CD4-positive, alpha-beta T cell treated with Interleukin-15 for 4 hours (primary cell): Measurements from ENCODE around the gene AEN.
A peak's percentile ranks its signal among the peaks of the same experiment; 100 is the strongest.

Source experiments
- DNase-seq: peaks from one replicate; pipeline ENCODE4 v3.0.0-alpha.2; 2020; ENCODE audit warnings: low spot score

AEN gene

DNA sequence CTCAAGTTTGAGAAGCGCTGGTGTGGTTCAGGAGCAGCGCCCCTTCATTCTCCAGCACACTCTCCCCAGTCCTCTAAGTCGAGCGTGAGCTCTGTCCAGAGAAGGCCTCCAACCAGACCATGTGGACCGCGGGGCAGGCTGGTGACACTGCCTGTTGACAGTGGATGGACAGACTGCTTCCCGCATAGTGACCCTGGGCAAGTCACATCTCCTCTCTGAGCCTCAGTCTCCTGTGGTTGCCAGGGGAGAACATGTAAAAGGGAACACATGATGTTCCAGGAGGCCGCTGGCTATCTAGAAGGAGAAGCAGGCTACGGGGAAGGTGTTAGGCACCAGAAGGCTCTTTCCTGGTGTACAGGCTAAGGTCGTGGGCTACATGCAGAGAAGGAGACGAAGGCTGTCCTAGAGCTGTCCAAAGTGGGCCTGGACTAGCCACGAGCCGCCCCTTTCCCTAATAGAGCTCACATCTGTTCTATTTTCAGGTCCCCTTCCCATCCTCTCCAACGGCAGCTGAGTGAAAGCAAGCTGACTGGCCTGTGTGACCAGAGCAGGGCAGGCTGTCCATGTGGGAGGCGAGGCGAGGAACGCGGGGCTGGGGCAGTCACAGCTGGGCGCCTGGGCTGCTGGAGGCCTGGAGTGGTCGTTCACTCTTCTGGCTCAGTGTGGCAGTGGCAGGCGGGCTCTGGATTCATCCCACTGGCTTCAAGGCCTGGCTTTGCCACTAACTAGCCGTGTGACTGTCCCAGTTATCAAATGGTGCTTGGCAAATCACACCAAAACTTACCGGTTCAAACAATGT lies 28.8 kb downstream of the AEN start:
- DNase-seq: no peak

DNA sequence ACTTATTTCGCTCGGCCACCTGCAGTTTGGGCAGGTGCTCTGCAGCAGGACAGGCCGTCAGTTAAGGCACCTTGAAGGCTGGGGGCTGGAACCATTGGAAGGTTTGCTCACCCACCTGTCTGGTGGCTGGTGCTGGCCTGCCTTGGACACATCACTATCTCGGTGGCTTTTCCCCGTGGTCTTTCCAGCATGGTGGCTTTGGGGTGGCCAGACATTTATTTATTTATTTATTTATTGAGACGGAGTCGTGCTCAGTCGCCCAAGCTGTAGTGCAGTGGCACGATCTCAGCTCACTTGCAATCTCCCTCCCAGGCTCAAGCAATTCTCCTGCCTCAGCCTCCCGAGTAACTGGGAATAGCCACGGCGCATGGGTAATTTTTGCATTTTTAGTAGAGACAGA lies 29.4 kb downstream of the AEN start:
- DNase-seq: no peak

DNA sequence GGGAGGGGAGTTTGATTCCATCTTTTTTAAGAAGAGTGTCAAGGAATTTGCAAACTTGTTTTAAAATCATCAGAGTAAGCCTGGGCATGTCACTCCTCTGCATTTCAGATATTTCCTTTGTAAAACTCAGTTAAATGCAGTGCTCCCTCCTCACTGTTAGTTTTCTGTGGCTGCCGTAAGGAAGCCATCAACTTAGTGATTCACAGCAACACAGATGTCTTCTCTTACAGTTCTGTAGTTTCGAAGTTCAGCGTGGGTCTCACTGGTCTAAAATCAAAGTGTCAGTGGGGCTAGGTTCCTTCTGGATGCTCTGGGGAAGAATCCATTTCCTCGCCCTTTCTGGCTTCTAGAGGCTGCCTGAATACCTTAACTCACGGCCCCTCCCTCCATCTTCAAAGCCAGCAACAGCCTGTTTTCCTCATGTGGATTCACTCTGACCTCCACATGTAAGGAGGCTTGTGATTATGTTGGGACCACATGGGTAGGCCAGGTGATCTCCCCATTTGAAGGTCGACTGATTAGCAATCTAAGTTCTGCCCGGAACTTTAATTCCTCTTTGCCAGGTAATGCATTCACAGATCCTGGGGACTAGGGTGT lies 30.1 kb downstream of the AEN start:
- no peak for DNase-seq

DNA sequence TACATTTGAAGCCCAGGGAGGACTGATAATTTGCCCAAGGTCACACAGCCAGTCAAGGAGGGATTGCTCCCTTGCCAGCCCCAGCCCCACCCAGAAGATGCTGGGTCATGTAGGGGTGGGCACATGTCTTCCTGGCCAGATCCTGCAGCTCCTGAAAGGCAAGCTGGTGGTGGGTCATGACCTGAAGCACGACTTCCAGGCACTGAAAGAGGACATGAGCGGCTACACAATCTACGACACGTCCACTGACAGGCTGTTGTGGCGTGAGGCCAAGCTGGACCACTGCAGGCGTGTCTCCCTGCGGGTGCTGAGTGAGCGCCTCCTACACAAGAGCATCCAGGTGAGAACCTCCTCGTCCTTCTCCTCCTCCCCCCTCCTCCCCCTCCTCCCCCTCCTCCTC lies 30.8 kb downstream of the AEN start:
- no peak for DNase-seq

DNA sequence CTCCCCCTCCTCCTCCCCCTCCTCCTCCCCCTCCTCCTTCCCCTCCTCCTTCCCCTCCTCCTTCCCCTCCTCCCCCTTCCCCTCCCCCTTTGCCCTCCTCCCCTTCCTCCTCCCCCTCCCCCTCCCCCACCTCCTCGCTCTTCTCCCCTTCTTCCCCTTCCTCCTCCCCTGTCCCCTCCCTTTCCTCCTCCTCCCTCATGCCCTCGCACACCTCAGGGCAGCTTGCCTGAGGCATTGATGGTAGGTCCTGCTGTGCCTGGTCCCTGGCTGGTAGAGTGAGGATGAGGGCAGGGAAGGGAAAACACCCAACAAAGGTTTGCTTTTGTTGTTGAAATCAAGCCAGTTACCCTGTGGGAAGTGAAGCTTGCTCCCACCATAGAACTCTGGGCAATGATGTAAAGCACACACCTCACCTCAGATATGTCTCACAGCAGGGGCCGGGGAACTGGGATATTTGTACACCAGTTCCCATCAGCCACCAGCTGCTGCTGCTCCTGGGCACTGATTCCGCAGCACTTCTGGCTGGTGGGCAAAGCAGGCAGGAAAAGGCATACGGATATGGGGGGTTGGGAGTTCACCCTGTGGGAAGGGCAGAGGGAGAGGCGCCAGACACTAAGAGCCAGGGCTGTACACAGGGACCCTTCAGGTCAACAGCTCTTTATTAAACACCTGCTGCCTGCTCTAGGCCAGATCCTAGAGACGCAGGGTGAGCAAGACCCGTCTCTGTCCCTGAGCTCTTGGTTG lies 31.5 kb downstream of the AEN start:
- no peak for DNase-seq

DNA sequence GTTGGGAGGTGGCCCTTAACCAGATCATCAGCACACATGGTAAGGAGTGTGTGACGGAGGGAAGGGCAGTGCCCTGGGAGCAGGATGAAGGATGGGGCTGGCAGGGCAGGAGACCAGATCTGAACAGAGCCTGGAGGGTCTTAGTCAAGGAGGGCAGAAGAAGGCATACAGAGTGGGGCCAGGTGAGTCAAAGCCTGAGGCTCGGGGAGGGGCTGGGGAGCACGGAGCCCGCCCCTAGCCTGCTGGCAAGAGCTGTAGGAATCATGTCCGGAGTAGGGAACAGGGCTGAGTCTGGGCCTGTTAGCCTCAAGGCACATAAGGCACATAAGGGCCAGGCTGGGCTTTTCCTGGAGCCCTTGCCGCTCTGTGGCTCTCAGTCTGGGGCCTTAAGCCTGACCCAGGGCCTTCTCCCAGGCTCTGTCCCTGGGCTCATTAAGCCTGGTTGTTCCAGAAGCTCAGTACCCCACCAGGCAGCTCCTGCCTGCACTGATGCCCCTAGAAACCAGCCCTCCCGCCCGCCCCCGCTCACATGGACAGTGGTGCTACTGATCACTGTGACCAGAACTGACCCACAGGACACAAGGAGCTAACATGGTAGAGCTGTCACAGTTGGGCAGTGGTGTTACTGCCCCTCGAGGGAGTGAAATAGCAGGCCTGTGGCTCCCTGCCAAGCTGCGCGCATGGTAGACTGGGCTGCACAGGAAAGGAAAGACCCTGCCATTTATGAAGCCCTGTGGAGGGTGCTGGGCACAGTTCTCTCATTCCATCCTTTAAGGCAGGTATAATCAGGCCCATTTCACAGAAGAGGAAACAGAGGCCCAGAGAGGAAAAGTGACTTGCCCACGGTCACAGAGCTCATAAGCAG lies 32.3 kb downstream of the AEN start:
- DNase-seq: no peak

DNA sequence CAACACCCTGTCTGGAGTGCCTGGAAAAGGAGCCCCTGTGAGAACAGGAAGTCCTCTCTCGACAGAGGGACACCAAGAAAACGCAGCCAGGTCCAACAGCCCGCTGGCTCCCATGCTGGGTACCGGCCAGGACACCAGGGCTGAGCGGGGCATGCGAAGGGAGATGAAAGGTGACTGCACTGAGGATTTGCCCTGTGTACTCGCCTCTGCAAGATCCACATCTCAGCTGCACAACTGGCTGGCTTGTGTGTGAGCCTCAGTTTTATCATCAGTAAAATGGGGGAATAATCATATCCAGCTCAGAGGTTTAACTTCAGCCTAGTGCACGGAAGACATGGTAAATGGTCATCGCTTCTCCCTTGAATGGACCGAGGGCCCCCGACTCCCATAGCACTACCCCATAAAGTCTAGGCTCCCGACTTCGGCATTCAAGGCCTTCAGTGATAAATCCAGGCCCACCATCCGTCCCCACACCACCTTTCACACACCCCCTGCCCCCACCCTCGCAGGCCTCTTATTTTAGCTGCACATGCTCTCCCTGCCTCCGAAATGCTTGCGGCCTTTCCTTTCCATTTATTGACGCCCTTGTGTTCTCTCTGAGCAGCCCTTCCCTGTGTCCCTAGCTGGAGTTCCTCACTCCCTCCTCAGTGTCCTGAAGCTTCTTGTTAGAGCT lies 33.4 kb downstream of the AEN start:
- no peak for DNase-seq

DNA sequence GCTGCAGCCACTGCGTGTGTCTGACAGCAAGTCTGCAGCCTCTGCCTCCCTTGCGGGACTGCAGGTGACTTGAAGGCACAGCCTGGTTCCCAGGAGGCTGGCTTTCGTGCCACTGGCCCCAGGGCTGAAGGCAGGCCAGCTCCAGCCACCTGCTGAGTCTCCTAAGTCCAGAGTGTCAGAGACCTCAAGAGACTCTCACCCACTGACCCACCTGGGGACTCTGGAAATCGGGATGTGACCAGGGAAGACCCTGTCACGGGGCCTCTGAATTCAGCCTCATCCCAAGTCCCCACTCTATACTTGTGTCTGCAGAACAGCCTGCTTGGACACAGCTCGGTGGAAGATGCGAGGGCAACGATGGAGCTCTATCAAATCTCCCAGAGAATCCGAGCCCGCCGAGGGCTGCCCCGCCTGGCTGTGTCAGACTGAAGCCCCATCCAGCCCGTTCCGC lies 34.0 kb downstream of the AEN start:
- no peak for DNase-seq

DNA sequence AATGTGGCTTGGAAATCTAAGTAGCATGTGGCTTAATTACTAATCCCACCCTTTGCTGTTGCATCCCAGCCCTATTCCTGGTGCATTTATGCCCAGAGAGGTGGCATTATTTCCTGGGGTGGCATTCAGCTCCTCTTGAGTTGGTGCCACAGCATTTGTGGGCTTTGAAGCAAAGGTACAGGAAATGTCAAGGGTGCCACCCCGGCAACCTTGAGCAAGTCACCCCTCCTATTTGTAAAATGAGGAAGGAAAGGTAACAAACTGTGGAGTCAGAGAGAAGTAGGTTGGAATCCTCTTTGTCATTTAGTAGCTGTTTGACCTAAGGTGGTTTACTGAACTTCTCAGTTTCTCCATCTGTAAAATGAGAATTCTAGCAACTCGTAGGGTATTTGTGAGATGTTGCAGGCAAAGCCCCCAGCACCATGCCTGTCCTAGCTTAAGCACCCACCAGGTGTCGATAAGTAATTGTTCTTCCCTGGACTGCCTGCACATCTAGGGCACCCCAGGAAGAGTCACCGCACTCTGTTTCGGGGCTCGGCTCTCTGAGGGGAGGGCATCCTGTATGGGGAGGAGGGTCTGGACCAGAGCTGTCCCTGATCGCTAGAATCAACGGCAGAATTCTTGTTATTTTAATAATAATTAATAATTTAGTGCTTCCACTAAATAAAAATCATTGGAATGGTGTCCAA lies 34.8 kb downstream of the AEN start:
- no peak for DNase-seq

DNA sequence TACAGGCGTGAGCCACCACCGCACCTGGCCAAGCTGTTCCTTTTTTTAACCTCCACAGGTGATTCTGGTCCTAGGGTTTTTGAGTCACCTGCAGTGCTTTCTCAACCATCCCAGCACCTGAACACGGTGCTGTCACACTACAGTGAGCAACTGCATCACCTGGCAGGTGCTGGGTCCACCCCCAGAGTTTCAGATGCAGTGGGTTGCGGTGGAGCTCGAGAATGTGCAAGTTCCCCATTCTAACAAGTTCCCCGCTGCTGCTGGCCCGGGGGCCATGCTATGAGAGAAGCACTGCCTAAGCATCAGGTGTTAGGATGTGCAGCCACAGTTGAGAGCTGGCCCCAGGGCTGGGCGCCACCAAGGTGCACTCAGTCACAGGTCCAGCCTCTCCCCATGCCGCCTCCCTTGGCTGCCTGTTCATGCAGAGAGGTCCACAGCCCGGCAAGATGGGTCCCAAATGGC lies 35.7 kb downstream of the AEN start:
- no peak for DNase-seq

DNA sequence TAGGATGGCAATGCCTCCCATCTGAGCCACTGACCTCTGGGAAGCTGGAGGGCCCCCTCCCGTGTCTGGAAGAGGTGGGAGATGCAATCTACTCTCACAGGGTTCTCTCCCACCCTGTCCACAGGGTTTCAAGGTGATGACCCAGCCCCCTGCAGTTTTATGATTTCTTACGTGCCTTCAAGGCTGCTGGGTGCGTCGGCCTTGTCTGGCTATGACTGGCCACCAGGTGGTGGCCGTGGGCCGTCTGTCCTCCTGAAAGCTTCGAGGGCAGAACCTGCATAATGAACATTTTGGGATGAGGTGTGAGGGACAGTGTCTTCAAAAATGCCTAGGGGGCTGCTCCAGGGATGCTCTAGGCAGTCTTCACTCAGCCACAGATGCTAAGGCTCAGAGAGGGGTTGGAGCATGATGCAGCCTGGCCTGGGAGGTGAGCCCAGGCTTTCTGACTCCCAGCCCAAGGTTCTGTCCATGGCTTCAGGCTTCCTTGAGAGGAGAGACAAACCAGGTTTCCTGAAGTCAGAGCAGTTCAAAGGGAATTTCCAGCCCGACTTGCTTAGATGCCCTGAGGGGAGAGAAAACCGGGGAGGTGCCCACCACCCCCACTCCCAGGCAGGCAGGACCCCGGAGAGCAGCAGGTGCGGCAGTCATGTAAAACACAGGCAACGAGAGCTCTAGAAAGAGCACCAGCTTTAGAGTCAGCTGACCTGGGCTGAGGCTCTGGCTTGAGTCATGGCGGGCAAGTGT lies 36.4 kb downstream of the AEN start:
- DNase-seq: no peak

DNA sequence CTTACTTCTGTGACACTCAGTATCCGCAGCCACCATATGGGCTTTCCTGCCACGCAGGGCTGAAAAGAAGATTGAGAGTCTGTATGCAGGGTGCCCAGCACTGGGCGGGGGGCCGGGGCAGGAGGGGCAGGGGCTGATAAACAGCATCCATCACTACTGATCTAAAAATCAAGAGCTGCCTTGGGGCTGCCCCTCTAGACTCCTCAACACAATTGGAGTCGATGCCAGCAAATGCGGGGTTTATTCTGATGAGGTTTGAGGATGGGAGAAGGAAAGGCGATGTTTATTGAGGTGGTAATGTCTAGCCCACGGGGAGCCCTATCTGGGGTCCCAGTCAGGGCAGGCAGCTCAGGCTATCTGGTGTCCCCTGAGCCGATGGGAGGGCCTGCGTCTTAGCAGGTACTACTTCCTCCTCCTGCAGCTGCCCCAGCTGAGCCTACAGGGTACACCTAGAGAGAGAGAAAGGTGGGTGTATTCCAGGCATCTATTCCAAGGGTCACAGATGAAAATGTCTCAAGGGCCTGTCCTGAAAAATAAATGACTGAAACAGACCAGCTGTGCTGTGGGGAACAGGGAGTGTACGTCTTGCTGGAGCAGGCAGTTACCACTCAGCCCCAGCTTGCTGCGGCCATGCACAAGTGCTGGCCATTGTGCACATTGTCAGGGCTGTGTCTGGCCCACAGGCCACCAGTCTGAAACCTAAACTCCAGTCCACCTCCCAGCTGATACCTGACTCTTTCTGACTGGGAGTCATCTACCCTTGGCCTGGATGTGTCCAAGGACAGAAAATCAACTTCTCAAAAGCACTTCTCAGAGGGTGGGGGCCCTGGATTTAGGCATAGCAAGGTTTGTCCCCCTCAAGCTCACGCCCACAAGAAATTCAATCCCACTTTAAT lies 37.2 kb downstream of the AEN start:
- DNase-seq: no peak

DNA sequence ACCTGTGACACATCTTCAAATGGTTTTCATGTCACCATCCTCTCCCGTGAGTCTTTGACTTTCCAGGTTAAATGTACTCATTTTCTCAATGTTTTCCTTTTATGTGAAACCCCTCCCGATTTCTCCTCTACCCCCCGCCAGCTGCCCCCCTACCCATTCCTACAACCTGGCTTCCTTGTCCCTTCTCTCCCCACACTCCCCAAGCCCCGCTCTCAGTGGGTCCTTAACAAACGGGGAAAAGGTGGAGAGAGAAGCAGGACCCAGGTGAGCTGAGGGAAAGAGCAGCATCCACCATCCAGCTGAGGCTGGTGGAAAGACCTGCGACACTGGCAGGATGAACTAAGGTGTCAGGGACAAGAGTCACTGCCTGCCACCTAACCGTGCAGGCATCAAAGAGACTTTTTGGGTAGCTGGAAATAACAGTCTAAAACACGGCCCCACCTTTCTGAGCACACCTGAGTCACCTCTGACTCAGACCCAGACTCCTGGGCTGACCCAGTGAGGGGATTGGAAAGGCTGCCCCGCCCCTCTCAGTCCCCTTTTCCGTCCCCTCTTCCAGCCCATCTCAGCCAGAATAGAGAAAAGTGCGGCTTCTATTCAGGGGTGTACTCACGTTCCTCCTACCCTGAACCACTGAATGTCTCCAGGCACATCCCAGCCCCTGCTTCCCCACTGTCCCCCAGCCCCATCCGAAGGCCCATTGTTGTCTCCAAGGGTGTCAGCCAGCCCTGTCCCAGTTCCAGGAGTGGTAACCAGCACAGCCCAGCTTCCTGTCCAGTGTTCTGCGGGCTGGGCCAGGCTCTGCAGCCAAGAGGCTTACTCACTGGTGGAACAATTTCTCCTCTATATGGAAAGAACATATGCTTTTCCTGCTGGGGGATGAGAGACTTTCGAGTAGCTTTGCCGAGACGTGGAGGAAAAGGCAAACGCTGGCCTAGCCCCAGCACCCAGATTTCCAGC lies 38.1 kb downstream of the AEN start:
- DNase-seq: peak; percentile 59

DNA sequence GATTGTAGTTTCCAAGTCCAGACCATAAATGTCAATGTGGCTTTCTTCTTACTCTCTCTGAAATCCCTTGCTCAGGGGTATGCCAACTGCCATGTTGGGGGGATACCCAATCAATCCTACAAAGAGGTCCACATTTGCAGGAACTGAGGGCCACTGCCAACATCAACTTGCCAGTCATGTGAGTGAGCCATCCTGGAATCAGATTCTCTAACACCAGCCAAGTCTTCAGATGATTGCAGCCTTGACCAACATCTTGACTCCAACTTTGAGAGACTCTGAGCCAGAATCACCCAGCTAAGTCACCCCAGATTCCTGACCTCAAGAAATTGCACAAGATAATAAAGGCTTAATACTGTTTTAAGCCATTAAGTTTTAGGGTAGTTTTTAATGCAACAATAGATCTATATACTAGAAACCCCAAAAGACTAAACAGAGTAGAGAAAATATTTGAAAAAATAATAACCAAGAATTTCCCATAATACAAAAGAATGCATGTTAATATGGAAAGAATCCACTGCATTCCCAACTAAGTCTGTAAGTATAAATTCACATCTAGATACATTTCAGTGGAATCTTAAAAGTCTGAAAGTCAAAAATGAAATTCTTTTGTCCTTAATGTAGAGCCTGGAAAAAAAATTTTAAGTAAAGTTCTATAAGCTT lies 40.0 kb downstream of the AEN start:
- no peak for DNase-seq

DNA sequence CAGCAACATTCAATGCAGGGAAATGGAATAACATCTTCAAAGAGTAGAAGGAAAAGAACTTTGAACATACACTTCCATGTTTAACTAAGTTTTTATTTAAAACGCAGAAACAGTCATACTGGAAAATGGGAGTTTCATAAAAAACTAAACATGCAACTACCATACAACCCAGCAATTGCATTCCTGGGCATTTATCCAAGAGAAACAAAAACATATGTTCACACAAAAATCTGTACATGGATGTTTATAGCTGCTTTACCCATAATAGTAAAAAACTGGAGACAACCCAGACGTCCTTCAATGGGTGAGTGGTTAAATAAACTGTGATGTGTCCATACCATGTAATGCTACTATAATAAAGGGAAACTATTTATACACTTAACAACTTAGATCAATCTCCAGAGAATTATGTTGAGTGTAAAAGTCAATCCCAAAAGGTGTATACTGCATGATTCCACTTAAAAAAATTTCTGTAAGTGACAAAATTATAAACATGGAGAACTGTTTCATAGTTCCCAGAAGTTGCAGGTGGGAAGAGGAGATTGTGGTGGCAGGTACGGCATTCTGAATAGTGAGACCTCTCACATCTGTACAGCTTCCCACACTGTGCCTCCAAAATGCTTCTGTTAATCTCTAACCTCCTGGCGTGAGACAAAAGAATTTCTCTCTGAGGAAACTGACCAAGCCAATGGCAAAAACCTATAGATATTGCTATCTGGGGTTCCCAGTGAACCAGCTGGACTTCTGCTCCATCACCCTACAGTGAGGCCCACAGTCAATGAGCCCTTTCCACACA lies 40.8 kb downstream of the AEN start:
- DNase-seq: no peak

DNA sequence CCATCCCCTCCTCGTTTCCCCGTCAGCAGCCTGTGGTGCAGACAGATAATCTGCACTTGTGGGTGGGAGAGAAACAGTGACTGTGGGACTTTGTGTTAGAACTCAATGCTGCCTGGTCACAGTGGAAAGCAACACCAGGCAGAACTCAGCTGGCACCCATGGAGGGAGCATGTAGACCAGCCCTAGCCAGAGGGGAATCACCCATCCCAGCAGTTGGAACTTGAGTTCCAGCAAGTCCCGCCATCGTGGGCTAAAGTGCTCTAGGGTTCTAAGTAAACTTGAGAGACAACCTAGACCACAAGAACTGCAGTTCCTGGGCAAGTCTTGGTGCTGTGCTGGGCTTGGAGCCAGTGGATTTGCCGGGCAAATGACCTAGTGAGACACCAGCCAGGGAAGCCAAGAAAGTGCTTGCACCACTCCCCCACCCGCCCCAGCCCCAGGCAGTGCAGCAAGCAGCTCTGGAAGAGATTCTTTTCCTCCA lies 42.0 kb downstream of the AEN start:
- DNase-seq: no peak
